LNCaP clone FGC (cell line): ENCODE data around the gene GPATCH4.
A peak's percentile ranks its signal among the peaks of the same experiment; 100 is the strongest.

ENCODE experiments used
- DNase-seq: peaks from one replicate; pipeline ENCODE4 v3.0.0-alpha.2; 2011; ENCODE audit warnings: low read depth
- H3K4me3 ChIP-seq: 2 replicates; pipeline ENCODE4 v1.5.1; 2011; ENCODE audit warnings: mild to moderate bottlenecking, low read depth, low read length, control low read depth
- CTCF ChIP-seq: IDR thresholded peaks from 2 replicates; pipeline ENCODE4 v1.5.1; 2012; ENCODE audit warnings: mild to moderate bottlenecking; ENCODE audit not compliant: control insufficient read depth, insufficient read depth; ENCODE audit errors: extremely low read depth

The GPATCH4 gene

DNA sequence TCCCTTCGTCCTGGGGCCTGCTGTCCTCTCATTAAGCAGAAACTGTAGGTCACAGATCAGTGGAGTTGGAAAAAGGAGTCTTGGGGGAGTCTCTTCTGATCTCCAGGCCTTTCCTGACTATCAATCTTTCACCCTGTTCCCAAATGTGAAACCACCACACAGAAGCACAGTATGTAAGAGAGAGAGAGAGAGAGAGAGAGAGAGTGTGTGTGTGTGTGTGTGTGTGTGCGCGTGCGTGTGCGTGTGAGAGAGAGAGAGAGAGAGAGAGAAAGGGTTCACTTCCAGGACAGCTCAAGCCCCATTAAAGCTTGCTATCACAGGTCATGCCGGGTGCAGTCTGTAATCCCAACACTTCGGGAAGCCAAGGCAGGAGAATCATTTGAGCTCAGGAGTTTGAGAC lies 23.2 kb downstream of the GPATCH4 start:
- no peak for TF ChIP-seq CTCF
- no peak for DNase-seq
- H3K4me3 ChIP-seq, result no peak overlapping the region

GRCh38 chr1:156577550-156577949 lies 23.7 kb downstream of the GPATCH4 start:
- TF ChIP-seq CTCF, result no peak
- no peak overlapping the region for H3K4me3 ChIP-seq
- DNase-seq, result no peak

GRCh38 chr1:156574039-156574633 lies 27.1 kb downstream of the GPATCH4 start:
- no peak for TF ChIP-seq CTCF
- H3K4me3 ChIP-seq, result no peak overlapping the region
- DNase-seq, result no peak

DNA sequence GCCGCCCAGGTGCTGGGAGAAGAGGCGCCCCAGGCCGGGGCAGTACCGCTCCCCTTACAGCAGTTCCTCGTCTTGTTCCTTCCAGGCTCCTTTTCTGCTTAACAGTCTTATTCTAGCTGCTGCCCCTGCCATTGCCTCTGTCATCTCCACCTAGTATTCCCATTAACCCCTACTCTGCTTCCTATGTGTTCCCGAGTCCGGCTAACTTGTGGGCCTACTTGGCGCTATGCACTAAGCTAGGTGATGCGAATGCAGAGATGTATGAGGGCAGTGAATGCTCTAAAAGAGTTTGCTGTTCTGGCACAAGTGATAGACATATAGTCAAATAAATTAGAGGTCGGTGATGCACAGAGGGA lies 28.6 kb downstream of the GPATCH4 start:
- no peak for DNase-seq
- H3K4me3 ChIP-seq, result peak overlapping the region; percentile 93
- no peak for TF ChIP-seq CTCF

DNA sequence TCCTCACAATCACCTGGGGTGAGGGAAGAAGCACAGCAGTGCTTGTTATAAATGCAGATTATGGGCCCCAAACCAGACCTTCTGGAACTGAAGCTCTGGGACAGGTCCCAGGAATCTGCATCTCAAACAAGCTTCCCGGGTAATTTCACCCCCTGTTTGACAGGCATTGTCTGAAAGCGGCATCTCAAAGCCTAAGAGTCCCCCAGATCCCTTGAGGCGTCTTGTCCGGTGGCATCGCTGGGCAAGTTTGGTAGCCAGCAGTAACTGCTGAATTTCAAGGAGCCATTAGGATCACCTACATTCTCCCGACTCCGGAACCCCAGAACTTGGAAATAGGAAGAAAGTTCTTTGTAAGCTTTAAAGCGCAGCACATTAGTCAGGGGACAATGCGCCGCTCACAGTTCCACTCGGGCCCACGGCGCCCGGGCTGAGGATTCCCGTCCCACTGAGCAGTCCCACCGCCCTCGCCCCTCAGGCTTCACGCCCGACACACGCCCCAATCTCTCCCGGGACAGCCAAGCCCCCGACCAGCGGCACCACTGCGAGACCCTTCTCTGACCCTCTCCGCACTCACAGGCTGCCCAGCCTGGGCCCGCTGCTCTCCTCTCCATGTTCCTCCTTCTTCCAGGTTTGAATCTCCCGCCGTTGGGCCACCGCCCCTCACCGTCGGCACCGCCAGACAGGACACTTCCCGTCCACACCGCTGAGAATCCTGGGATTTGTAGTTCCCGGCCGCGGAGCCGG lies 29.2 kb downstream of the GPATCH4 start, which contains the start of gene IQGAP3:
Gene IQGAP3, minus strand, starts transcription at position 647 of the 744 bp plus-strand sequence. Its CDS starts 36 bp downstream, at position 611.
- peak; percentile 50 for DNase-seq
- peak within 1 kb of the TSS; percentile 93 for H3K4me3 ChIP-seq
- TF ChIP-seq CTCF, result no peak

DNA sequence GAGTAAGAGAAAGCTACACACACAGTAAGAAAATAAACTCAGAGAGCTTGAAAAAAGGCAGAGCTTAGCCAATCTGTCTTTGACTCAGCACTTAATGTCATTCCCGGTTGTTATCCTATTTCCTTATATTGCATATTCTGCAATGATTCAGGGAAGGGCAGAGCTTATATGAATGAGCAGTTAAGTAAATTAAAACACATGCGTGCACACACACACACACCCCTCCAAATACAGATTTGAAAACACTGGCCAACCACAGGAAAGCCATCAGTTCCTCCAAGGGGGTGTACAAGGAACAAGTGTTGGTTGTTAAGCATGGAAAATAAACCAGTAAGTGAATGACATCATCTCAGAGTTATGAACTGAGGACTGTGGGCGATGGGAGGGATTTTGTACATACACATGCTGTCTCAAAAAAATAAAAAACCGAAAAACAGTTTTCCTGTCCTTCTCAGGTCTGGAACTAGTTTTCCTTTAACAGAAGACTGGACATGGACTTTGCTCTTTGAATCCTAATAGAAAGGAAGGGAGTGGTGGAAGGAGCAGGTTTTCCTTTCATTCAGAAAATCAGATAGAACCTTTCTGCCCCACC lies 29.9 kb downstream of the GPATCH4 start:
- peak overlapping the region; percentile 93 for H3K4me3 ChIP-seq
- TF ChIP-seq CTCF, result no peak
- DNase-seq, result no peak

DNA sequence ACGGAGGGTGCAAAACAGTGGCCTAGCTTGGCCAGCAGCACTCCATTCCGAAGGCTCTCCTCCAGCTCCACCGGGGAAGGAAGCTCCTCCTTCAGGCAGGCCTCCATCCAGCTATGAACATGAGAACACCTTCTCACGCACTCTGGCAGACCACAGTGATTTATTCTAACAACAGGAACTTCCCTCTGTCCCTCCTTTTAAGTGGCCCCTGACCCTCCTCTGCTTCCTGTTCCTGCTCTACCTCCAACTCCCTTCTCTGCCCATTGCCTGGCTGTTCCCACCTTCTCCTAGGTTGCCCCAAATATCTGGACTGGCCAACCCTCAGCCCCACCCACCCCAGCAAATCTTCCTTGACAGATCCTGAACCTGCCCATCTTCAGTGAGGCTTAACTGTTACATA lies 34.8 kb downstream of the GPATCH4 start:
- H3K4me3 ChIP-seq, result no peak overlapping the region
- no peak for DNase-seq
- no peak for TF ChIP-seq CTCF
